H9 (cell line): ENCODE measurements around the gene IZUMO4. TPM values are rescaled to one million over a fixed set of nuclear protein-coding genes. Genes with fewer than 3 reads are reported as not detected.

Experiments
- DNase-seq: peaks from one replicate; pipeline ENCODE4 v3.0.0-alpha.2; 2017
- H2AFZ ChIP-seq: one replicate; pipeline ENCODE4 v1.6.1; 2013; ENCODE audit warnings: mild to moderate bottlenecking, low read length, control low read depth, moderate library complexity
- H2AK5ac ChIP-seq: 2 replicates; pipeline ENCODE4 v1.6.1; 2013; ENCODE audit warnings: low read length, control low read depth, mixed read lengths; ENCODE audit not compliant: insufficient read length
- H2BK120ac ChIP-seq: one replicate; pipeline ENCODE4 v1.6.1; 2013; ENCODE audit warnings: low read depth, mild to moderate bottlenecking, low read length, control low read depth, inconsistent platforms; ENCODE audit not compliant: poor library complexity, severe bottlenecking
- H2BK12ac ChIP-seq: 2 replicates; pipeline ENCODE4 v1.6.1; 2013; ENCODE audit warnings: low read length, control low read depth, mixed read lengths, low read depth; ENCODE audit not compliant: insufficient read length
- H2BK15ac ChIP-seq: 2 replicates; pipeline ENCODE4 v1.6.1; 2013; ENCODE audit warnings: low read depth, low read length, control low read depth
- H2BK20ac ChIP-seq: one replicate; pipeline ENCODE4 v1.6.1; 2013; ENCODE audit warnings: low read depth, mild to moderate bottlenecking, low read length, control low read depth, inconsistent platforms; ENCODE audit not compliant: poor library complexity, severe bottlenecking
- H2BK5ac ChIP-seq: 2 replicates; pipeline ENCODE4 v1.6.1; 2013; ENCODE audit warnings: low read length, control low read depth, mixed read lengths; ENCODE audit not compliant: insufficient read length
- H3K14ac ChIP-seq: 2 replicates; pipeline ENCODE4 v1.6.1; 2013; ENCODE audit warnings: low read length, control low read depth; ENCODE audit not compliant: insufficient read depth
- H3K18ac ChIP-seq: 2 replicates; pipeline ENCODE4 v1.6.1; 2013; ENCODE audit warnings: low read depth, mild to moderate bottlenecking, mixed read lengths, low read length, control low read depth; ENCODE audit not compliant: insufficient read length
- H3K23ac ChIP-seq: 2 replicates; pipeline ENCODE4 v1.6.1; 2013; ENCODE audit warnings: low read length, control low read depth, mixed read lengths, low read depth; ENCODE audit not compliant: insufficient read length
- H3K23me2 ChIP-seq: 2 replicates; pipeline ENCODE4 v1.6.1; 2013; ENCODE audit warnings: low read depth, mild to moderate bottlenecking, mixed read lengths, low read length, control low read depth; ENCODE audit not compliant: insufficient read length, poor library complexity, severe bottlenecking
- H3K27ac ChIP-seq: 2 replicates; pipeline ENCODE4 v1.5.1; 2013; ENCODE audit warnings: low read length, control low read depth, mixed read lengths, low read depth; ENCODE audit not compliant: insufficient read length
- H3K27me3 ChIP-seq: 2 replicates; pipeline ENCODE4 v1.6.1; 2013; ENCODE audit warnings: low read length, control low read depth, inconsistent platforms; ENCODE audit not compliant: insufficient read depth
- H3K4ac ChIP-seq: 2 replicates; pipeline ENCODE4 v1.6.1; 2013; ENCODE audit warnings: low read depth, mild to moderate bottlenecking, control low read depth, inconsistent platforms, low read length, moderate library complexity
- H3K4me1 ChIP-seq: 2 replicates; pipeline ENCODE4 v1.6.1; 2013; ENCODE audit warnings: low read length, control low read depth, inconsistent platforms; ENCODE audit not compliant: insufficient read depth
- H3K4me2 ChIP-seq: 2 replicates; pipeline ENCODE4 v1.6.1; 2013; ENCODE audit warnings: low read length, control low read depth, mixed read lengths; ENCODE audit not compliant: insufficient read length, insufficient read depth
- H3K56ac ChIP-seq: 2 replicates; pipeline ENCODE4 v1.6.1; 2013; ENCODE audit warnings: low read depth, mild to moderate bottlenecking, mixed read lengths, low read length, control low read depth; ENCODE audit not compliant: insufficient read length
- H3K79me1 ChIP-seq: 2 replicates; pipeline ENCODE4 v1.6.1; 2013; ENCODE audit warnings: low read depth, mild to moderate bottlenecking, moderate library complexity, low read length, control low read depth, inconsistent platforms; ENCODE audit not compliant: insufficient read depth, poor library complexity, severe bottlenecking
- H3K79me2 ChIP-seq: 2 replicates; pipeline ENCODE4 v1.6.1; 2013; ENCODE audit warnings: low read length, control low read depth, inconsistent platforms; ENCODE audit not compliant: insufficient read depth
- H3K9ac ChIP-seq: 2 replicates; pipeline ENCODE4 v1.6.1; 2013; ENCODE audit warnings: low read length, control low read depth, mixed read lengths; ENCODE audit not compliant: insufficient read length; ENCODE audit errors: extremely low read depth
- H3K9me3 ChIP-seq: one replicate; pipeline ENCODE4 v1.6.1; 2013; ENCODE audit warnings: low read depth, low read length, inconsistent platforms; ENCODE audit not compliant: control insufficient read depth
- H3T11ph ChIP-seq: one replicate; pipeline ENCODE4 v1.6.1; 2013; ENCODE audit warnings: mild to moderate bottlenecking, low read length, control low read depth, inconsistent platforms
- H4K20me1 ChIP-seq: one replicate; pipeline ENCODE4 v1.6.1; 2013; ENCODE audit not compliant: control insufficient read depth, insufficient read length, insufficient read depth
- H4K5ac ChIP-seq: 2 replicates; pipeline ENCODE4 v1.6.1; 2013; ENCODE audit warnings: low read depth, mild to moderate bottlenecking, mixed read lengths, low read length, control low read depth; ENCODE audit not compliant: insufficient read length
- H4K8ac ChIP-seq: replicated peaks from 2 replicates; pipeline ENCODE4 v1.6.1; 2013; ENCODE audit warnings: low read length, control low read depth, mixed read lengths, low read depth; ENCODE audit not compliant: insufficient read length
- H4K91ac ChIP-seq: 2 replicates; pipeline ENCODE4 v1.6.1; 2013; ENCODE audit warnings: low read depth, mild to moderate bottlenecking, moderate library complexity, mixed read lengths, low read length, control low read depth; ENCODE audit not compliant: insufficient read length
- H3K27ac Mint-ChIP-seq, 3 experiments: 2 replicates in 2 of 3; 3 replicates in 1 of 3; pipeline ENCODE4 v1.8.0; 2020 to 2021; ENCODE audit warnings: mixed read lengths in 3 of 3, mild to moderate bottlenecking in 1 of 3, moderate library complexity in 1 of 3
- H3K27me3 Mint-ChIP-seq: 2 replicates; pipeline ENCODE4 v1.8.0; 2021; ENCODE audit warnings: low read depth, mild to moderate bottlenecking, moderate library complexity, mixed read lengths
- H3K36me3 Mint-ChIP-seq, 3 experiments: 2 replicates in 2 of 3; 3 replicates in 1 of 3; pipeline ENCODE4 v1.8.0; 2020 to 2021; ENCODE audit warnings: low read depth in 3 of 3, mixed read lengths in 3 of 3; ENCODE audit not compliant: insufficient read depth in 1 of 3
- H3K4me1 Mint-ChIP-seq, 2 experiments: 2 replicates each; pipeline ENCODE4 v1.8.0; 2020; ENCODE audit warnings: mixed read lengths in 2 of 2
- H3K4me3 Mint-ChIP-seq, 2 experiments: 2 replicates in 1 of 2; 3 replicates in 1 of 2; pipeline ENCODE4 v1.8.0; 2020 to 2021; ENCODE audit warnings: mild to moderate bottlenecking in 2 of 2, mixed read lengths in 2 of 2, moderate library complexity in 1 of 2
- H3K9me3 Mint-ChIP-seq, 2 experiments: 2 replicates in 1 of 2; 3 replicates in 1 of 2; pipeline ENCODE4 v1.8.0; 2020; ENCODE audit warnings: mild to moderate bottlenecking in 2 of 2, mixed read lengths in 2 of 2, moderate library complexity in 1 of 2
- WGBS: extraction: QIAGEN DNeasy Blood & Tissue Kit; methylation state at CpG from one replicate; pipeline ENCODE4 v1.1.7; 2013; ENCODE audit warnings: missing lambda C conversion rate, low lambda C conversion rate, mixed read lengths; ENCODE audit not compliant: insufficient read length; ENCODE audit errors: extremely low coverage; 5-methylcytosine and 5-hydroxymethylcytosine counted together
- total RNA-seq: library from RNA; stranded (reverse); gene quantifications from 2 replicates; pipeline ENCODE4 v1.2.1, GENCODE V29; 2021
- TF ChIP-seq, protein P1 (sequence below): fragments of 200-600 bp; sonication (generic); conservative IDR thresholded peaks from 3 replicates; pipeline ENCODE4 v1.8.0; 2021; ENCODE audit warnings: antibody characterized with exemption, mild to moderate bottlenecking

The IZUMO4 gene
- total RNA-seq, 1 experiment from 2014 or later, result 2.1 TPM

DNA sequence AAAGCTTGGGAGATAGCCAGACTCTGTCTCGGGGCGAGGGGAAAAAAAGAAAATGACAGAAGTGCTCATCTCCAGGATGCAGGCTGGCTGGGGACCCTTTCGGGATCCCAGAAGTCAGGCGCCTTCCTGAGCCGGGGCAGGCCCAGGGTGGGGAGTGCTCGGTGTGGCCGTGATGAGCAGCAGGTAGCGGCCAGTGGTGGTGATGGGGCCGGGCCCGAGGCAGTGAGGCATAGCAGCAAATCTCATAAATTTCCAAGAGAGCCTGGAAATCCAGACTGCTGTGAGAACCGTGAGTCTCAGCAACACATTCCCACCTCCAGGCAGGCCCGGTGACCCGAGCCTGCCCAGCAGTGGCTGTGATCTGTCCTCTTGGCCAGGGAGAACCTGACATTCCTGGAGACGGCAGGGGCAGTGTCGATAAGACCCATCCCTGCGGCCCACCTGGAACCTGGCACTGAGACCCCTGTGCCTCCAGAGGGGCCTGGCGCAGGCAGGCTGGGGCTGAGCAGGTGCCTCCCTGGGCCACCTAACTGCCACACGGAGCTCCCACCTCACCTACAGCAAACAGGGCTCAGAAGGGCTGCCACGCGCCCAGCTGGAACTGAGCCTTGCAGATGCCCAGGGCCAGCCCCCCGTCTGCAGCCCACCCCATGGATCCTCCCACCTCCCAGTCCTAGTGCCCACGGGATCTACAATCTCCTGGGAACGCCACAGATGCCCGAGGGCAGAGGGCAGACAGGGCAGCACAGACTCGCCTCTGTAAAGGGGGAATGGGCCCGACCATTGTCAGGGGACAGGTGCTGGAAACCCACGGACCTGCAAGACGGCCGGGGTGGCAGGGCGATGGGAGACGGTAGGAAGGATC, 23.4 kb downstream of the IZUMO4 start:
- H4K20me1 ChIP-seq, result no peaks in the 10 kb centered on the region
- no peaks in the 10 kb centered on the region for H3K27me3 ChIP-seq
- no peak overlapping the region for H4K91ac ChIP-seq
- H3K4me2 ChIP-seq, result no peak overlapping the region
- DNase-seq, result no peak
- H3K18ac ChIP-seq, result no peak overlapping the region
- H3K23ac ChIP-seq, result no peak overlapping the region
- Mint-ChIP-seq H3K9me3 (no peaks in the 10 kb centered on the region), H3K4me3 (no peak overlapping the region), H3K36me3 (peaks cover 40 to 81% (median 76%) of the 10 kb centered on the region in 3 experiments), H3K27ac (no peak overlapping the region), H3K27me3 (no peaks in the 10 kb centered on the region), H3K4me1 (no peaks in the 10 kb centered on the region)
- TF ChIP-seq, protein P1, sequence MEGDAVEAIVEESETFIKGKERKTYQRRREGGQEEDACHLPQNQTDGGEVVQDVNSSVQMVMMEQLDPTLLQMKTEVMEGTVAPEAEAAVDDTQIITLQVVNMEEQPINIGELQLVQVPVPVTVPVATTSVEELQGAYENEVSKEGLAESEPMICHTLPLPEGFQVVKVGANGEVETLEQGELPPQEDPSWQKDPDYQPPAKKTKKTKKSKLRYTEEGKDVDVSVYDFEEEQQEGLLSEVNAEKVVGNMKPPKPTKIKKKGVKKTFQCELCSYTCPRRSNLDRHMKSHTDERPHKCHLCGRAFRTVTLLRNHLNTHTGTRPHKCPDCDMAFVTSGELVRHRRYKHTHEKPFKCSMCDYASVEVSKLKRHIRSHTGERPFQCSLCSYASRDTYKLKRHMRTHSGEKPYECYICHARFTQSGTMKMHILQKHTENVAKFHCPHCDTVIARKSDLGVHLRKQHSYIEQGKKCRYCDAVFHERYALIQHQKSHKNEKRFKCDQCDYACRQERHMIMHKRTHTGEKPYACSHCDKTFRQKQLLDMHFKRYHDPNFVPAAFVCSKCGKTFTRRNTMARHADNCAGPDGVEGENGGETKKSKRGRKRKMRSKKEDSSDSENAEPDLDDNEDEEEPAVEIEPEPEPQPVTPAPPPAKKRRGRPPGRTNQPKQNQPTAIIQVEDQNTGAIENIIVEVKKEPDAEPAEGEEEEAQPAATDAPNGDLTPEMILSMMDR, result no peak
- no peak overlapping the region for H4K8ac ChIP-seq
- no peaks in the 10 kb centered on the region for H3K9me3 ChIP-seq
- no peak overlapping the region for H3K9ac ChIP-seq
- H3K4me1 ChIP-seq, result no peaks in the 10 kb centered on the region
- no peak overlapping the region for H3T11ph ChIP-seq
- H3K27ac ChIP-seq, result no peak overlapping the region
- no peak overlapping the region for H2BK5ac ChIP-seq
- no peak overlapping the region for H3K4ac ChIP-seq
- no peak overlapping the region for H2AFZ ChIP-seq
- WGBS, result no CpG with 5 or more reads among the region's 31 CpGs
- H2BK20ac ChIP-seq, result no peak overlapping the region
- H4K5ac ChIP-seq, result no peak overlapping the region
- no peaks in the 10 kb centered on the region for H3K79me1 ChIP-seq
- no peaks in the 10 kb centered on the region for H3K23me2 ChIP-seq
- H2BK15ac ChIP-seq, result no peak overlapping the region
- H3K79me2 ChIP-seq, result no peaks in the 10 kb centered on the region
- H2AK5ac ChIP-seq, result no peak overlapping the region
- H3K56ac ChIP-seq, result no peak overlapping the region
- no peak overlapping the region for H2BK120ac ChIP-seq
- no peak overlapping the region for H2BK12ac ChIP-seq
- H3K14ac ChIP-seq, result no peak overlapping the region
